CD8-positive, alpha-beta memory T cell (primary cell): ENCODE results near the gene UBE2S. TPM values are rescaled to one million over a fixed set of nuclear protein-coding genes. Genes with fewer than 3 reads are reported as not detected.
"Not testable (repeated sequence)": the region's sequence is repeated elsewhere in the genome, so short reads cannot be mapped to it uniquely, and the experiment has no call there.

ENCODE experiments used
- CTCF ChIA-PET: fragments of 350-600 bp; sonication (Branson Sonifier 250); formaldehyde crosslinking; loops from one replicate; lab custom pipeline; 2021; ENCODE audit warnings: antibody characterized with exemption; lab: Charles Lee
- POLR2A ChIA-PET: fragments of 350-600 bp; sonication (Branson Sonifier 250); formaldehyde crosslinking; loops from one replicate; lab custom pipeline; 2021; ENCODE audit warnings: antibody characterized with exemption; lab: Charles Lee
- DNase-seq, 5 donors: peaks; one replicate each; pipeline versions ENCODE4 v3.0.0 to v3.0.0-alpha.2; 2020 to 2022; ENCODE audit warnings: mixed read lengths in 1 of 5
- H3K27ac ChIP-seq: one replicate; pipeline ENCODE4 v1.7.0; 2013; ENCODE audit warnings: low read depth, mild to moderate bottlenecking, low read length, moderate library complexity
- H3K27me3 ChIP-seq: 2 replicates; pipeline ENCODE4 v1.7.0; 2013; ENCODE audit warnings: low read length, mild to moderate bottlenecking; ENCODE audit not compliant: insufficient read depth, poor library complexity, severe bottlenecking
- H3K36me3 ChIP-seq: 2 replicates; pipeline ENCODE4 v1.7.0; 2013; ENCODE audit warnings: mild to moderate bottlenecking, low read length, moderate library complexity; ENCODE audit not compliant: insufficient read depth
- H3K4me1 ChIP-seq: 2 replicates; pipeline ENCODE4 v1.7.0; 2013; ENCODE audit warnings: mild to moderate bottlenecking, low read length, moderate library complexity; ENCODE audit not compliant: insufficient read depth
- H3K4me3 ChIP-seq: 2 replicates; pipeline ENCODE4 v1.7.0; 2013; ENCODE audit warnings: mild to moderate bottlenecking, low read length
- H3K9me3 ChIP-seq: 2 replicates; pipeline ENCODE4 v1.7.0; 2013; ENCODE audit warnings: mild to moderate bottlenecking, low read length
- H3K27ac Mint-ChIP-seq, 8 donors: one replicate each; pipeline ENCODE4 v1.8.0; 2020 to 2021; ENCODE audit warnings: mixed read lengths in 8 of 8, mild to moderate bottlenecking in 6 of 8, inconsistent platforms in 3 of 8, moderate library complexity in 3 of 8
- H3K27me3 Mint-ChIP-seq, 2 donors: one replicate each; pipeline ENCODE4 v1.8.0; 2020 to 2021; ENCODE audit warnings: mixed read lengths in 2 of 2, mild to moderate bottlenecking in 1 of 2, moderate library complexity in 1 of 2
- H3K36me3 Mint-ChIP-seq, 3 donors: one replicate each; pipeline ENCODE4 v1.8.0; 2020 to 2021; ENCODE audit warnings: mixed read lengths in 3 of 3, inconsistent platforms in 1 of 3, mild to moderate bottlenecking in 1 of 3
- H3K4me1 Mint-ChIP-seq, 3 donors: one replicate each; pipeline ENCODE4 v1.8.0; 2020 to 2021; ENCODE audit warnings: mixed read lengths in 3 of 3, inconsistent platforms in 1 of 3, mild to moderate bottlenecking in 1 of 3
- H3K4me3 Mint-ChIP-seq, 7 donors: one replicate each; pipeline ENCODE4 v1.8.0; 2020 to 2021; ENCODE audit warnings: mixed read lengths in 7 of 7, mild to moderate bottlenecking in 6 of 7, moderate library complexity in 4 of 7, inconsistent platforms in 2 of 7
- H3K9me3 Mint-ChIP-seq, 5 donors: one replicate each; pipeline ENCODE4 v1.8.0; 2020 to 2022; ENCODE audit warnings: mixed read lengths in 5 of 5, mild to moderate bottlenecking in 3 of 5, moderate library complexity in 2 of 5, inconsistent platforms in 1 of 5
- polyA plus RNA-seq: library from polyadenylated mRNA; unstranded; fragments of 300-500 nt; fragmentation: Illumina TruSeq; gene quantifications from one replicate; pipeline ENCODE4 v1.2.3, GENCODE V29; 2021
- total RNA-seq, 2 experiments: library from RNA; stranded (reverse); gene quantifications; one replicate each; pipeline ENCODE4 v1.2.3, GENCODE V29; 2021

The UBE2S gene
- total RNA-seq (100 to 1,000 TPM; 263 to 291 TPM), polyA plus RNA-seq (42.5 TPM)

DNA sequence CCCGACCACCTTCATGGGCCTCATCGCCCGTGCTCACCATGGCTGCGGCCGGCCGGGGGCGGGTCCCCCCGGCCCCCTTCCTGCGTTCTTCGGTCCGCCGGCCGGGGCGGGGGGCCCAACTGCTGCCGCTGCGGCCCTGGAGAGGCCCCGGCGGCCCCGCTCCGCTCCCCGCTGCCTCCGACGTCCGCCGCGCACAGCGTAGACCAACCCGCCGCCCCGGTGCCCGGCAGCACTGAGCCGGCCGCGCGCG is at the start of gene UBE2S:
UBE2S (minus strand) TSS at position 239 of the 250 bp plus-strand sequence; CDS start at position 40, 199 bp downstream.
- H3K27me3 ChIP-seq, DNase-seq, H3K9me3 Mint-ChIP-seq, H3K27me3 Mint-ChIP-seq, CTCF ChIA-PET, H3K9me3 ChIP-seq: not testable (repeated sequence)
- Histone ChIP-seq H3K36me3 (peaks cover 21% of the 10 kb centered on the region), H3K4me1 (peaks cover 22% of the 10 kb centered on the region), H3K4me3 (peak within 1 kb of the TSS; percentile 79), H3K27ac (peak within 1 kb of the TSS; percentile 99)
- POLR2A ChIA-PET: interaction anchor here (0.6 to 2.8 kb wide), 18 partner anchors 8 to 345 kb away, joined by 3 to 20 read pairs (median 7); partner anchors contain the start of genes FIZ1, HSPBP1, ISOC2 and KMT5C
- Mint-ChIP-seq H3K4me1 (peaks cover 29 to 41% (median 38%) of the 10 kb centered on the region in 3 donors), H3K27ac (peak within 1 kb of the TSS; percentile 98 to 100 (median 99)), H3K36me3 (peaks cover 8 to 43% (median 22%) of the 10 kb centered on the region in 3 donors), H3K4me3 (peak within 1 kb of the TSS; percentile 89 to 96 (median 94))

DNA sequence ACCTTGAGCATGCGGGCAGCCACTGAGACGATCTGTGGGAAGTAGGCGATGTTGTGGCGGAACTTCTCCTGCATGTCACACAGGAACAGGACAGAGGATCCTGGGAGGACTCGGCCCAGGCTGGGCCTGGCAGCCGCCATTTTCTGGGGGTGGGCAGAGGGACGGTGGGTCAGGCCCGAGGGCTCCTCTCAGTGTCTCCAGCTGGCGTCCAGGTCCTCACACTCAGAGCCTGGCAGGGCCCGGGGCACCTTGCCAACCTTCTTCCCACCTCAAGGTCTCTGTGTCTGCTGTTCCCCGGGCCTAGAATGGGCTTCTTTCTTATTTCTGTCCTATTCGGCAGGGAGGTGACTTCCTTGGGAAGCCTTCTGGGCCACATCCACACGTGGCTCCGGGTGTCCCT is 48.8 kb upstream of the UBE2S start:
- Histone ChIP-seq H3K4me3 (no peak overlapping the region), H3K36me3 (no peaks in the 10 kb centered on the region), H3K9me3 (no peaks in the 10 kb centered on the region), H3K4me1 (peaks cover 10% of the 10 kb centered on the region), H3K27ac (no peak overlapping the region), H3K27me3 (peaks cover 4% of the 10 kb centered on the region)
- H3K4me3 Mint-ChIP-seq: no peak overlapping the region
- ChIA-PET CTCF (no interaction called here), POLR2A (no interaction called here)
- H3K27ac Mint-ChIP-seq: no peak overlapping the region
- no peak for DNase-seq
- peaks cover 19 to 35% (median 20%) of the 10 kb centered on the region in 3 donors for H3K4me1 Mint-ChIP-seq
- H3K9me3 Mint-ChIP-seq: no peaks in the 10 kb centered on the region
- peaks cover 1 to 7% (median 6%) of the 10 kb centered on the region in 3 donors for H3K36me3 Mint-ChIP-seq
- H3K27me3 Mint-ChIP-seq: peaks cover 15 to 24% of the 10 kb centered on the region in 2 donors

DNA sequence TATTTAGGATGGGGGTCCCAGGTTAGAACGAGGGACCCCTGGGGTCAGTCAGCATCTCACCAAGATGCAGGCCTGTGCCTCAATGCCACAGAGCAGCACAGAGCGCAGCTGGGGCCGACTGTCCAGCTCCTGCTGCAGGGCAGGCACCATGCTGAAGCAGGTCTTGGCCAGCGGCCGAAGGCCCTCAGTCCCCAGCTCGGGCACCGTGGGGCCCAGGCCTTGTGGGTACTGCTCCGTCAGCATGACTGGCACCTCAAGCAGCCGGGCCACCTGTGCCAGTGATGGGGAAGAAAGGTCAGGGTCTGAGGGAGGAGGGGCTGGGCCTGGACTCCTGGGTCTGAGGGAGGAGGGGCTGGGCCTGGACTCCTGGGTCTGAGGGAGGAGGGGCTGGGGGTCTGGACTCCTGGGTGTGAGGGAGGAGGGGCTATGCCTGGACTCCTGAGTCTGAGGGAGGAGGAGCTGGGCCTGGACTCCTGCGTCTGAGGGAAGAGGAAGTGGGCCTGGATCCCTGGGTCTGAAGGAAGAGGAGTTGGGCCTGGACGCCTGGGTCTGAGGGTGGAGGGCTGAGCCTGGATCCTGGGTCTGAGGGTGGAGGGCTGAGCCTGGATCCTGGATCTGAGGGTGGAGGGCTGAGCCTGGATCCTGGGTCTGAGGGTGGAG is 48.1 kb upstream of the UBE2S start:
- ChIA-PET CTCF (interaction anchor here (1.2 kb wide), 1 partner anchor 72 kb away, joined by 3 read pairs; the partner anchor contains the start of gene TMEM238), POLR2A (no interaction called here)
- H3K36me3 Mint-ChIP-seq: peaks cover 1 to 7% (median 6%) of the 10 kb centered on the region in 3 donors

DNA sequence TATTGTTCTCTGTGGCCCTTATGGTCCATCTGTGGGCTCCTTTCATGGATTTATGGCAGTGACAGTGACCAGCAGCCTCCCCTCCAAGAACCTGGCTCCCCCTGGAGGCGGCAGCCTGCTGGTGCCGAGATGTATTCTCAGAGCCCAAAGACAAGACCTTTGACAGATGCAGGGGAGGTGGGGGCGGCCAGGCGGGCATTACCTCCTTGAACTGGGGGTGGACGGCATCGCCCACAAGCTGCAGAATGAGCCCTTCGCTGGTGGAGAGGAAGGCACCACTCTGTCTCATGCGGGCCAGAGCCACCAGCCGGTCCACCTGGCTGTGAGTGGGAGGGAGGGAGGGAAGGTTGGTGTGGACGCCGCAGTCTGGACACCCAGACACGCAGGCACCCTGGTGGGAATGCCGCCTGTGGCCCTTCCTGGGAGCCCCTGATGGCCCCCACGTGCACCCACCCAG is 47.2 kb upstream of the UBE2S start:
- Mint-ChIP-seq H3K36me3 (peaks cover 1 to 7% (median 6%) of the 10 kb centered on the region in 3 donors), H3K27me3 (peaks cover 19 to 32% of the 10 kb centered on the region in 2 donors), H3K9me3 (no peaks in the 10 kb centered on the region), H3K4me3 (no peak overlapping the region), H3K4me1 (peaks cover 6 to 30% (median 9%) of the 10 kb centered on the region in 3 donors), H3K27ac (peak overlapping the region in 1 of 8 donors; percentile 35)
- Histone ChIP-seq H3K36me3 (no peaks in the 10 kb centered on the region), H3K4me3 (no peak overlapping the region), H3K27ac (no peak overlapping the region), H3K4me1 (peaks cover 10% of the 10 kb centered on the region), H3K9me3 (no peaks in the 10 kb centered on the region), H3K27me3 (peaks cover 11% of the 10 kb centered on the region)
- ChIA-PET POLR2A (no interaction called here), CTCF (interaction anchor here (1.2 to 1.4 kb wide), 2 partner anchors 71 to 153 kb away, joined by 3 to 4 read pairs; partner anchors contain the start of gene TMEM238)
- peak in 2 of 5 donors; percentile 24 to 62 for DNase-seq

More for the DNA sequence above, 48.1 kb upstream of the UBE2S start:
- no peaks in the 10 kb centered on the region for H3K36me3 ChIP-seq
- Mint-ChIP-seq H3K9me3 (no peaks in the 10 kb centered on the region), H3K27ac (no peak overlapping the region), H3K27me3 (peaks cover 16 to 28% of the 10 kb centered on the region in 2 donors), H3K4me3 (no peak overlapping the region), H3K4me1 (peaks cover 15 to 35% (median 17%) of the 10 kb centered on the region in 3 donors)
- no peak overlapping the region for H3K27ac ChIP-seq
- H3K9me3 ChIP-seq: no peaks in the 10 kb centered on the region
- peaks cover 10% of the 10 kb centered on the region for H3K4me1 ChIP-seq
- H3K4me3 ChIP-seq: no peak overlapping the region
- peaks cover 7% of the 10 kb centered on the region for H3K27me3 ChIP-seq
- DNase-seq: no peak

DNA sequence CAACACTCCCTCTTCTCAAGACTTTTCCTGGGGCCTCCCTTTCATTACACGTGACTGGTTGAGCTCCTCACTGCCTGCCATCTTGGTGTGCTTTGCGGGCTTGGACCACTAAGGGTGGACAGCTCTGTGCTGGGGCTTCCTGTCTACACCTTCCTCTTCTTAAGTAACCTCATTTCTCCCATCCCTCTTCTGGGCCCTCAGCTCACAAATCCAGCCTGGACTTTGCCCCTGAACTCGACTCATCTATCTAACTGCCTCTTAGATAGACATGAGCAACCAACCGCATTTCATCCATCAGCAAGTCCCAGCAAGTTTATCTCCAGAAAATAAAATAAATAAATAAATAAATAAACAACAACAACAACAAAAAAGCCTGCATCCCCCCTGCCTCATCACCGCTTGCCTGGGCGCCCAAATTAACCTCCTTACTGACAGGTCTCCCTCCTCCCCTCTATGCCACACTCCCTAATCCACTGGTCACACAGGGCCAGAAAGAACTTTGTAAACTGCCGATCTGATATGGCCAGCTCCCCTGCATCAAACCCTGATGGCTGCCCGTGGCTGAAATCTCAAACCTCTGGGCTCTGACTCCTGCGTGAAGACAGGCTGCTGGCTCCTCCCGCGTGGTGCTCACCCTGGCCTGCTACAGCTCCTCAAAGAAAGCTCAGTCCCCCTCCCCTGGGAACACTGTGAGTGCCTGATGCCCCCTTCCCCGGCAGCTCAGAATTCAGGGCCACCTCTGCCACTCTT is 46.1 kb upstream of the UBE2S start:
- Mint-ChIP-seq H3K27ac (peak overlapping the region in 4 of 8 donors; percentile 12 to 70 (median 48)), H3K4me3 (peak overlapping the region in 6 of 7 donors; percentile 17 to 76 (median 36)), H3K4me1 (peaks cover 5 to 30% (median 9%) of the 10 kb centered on the region in 3 donors), H3K9me3 (no peaks in the 10 kb centered on the region), H3K36me3 (peaks cover 1 to 7% (median 6%) of the 10 kb centered on the region in 3 donors), H3K27me3 (peaks cover 20 to 32% of the 10 kb centered on the region in 2 donors)
- Histone ChIP-seq H3K9me3 (no peaks in the 10 kb centered on the region), H3K4me3 (no peak overlapping the region), H3K4me1 (peaks cover 10% of the 10 kb centered on the region), H3K36me3 (no peaks in the 10 kb centered on the region), H3K27me3 (peaks cover 11% of the 10 kb centered on the region), H3K27ac (no peak overlapping the region)
- ChIA-PET CTCF (interaction anchor here (1.0 to 1.7 kb wide), 5 partner anchors 14 to 313 kb away, joined by 3 to 8 read pairs (median 5); no protein-coding TSS in a partner anchor), POLR2A (interaction anchor here (1.3 kb wide), 1 partner anchor 23 kb away, joined by 3 read pairs; the partner anchor contains the start of gene ZNF628)
- no peak for DNase-seq

DNA sequence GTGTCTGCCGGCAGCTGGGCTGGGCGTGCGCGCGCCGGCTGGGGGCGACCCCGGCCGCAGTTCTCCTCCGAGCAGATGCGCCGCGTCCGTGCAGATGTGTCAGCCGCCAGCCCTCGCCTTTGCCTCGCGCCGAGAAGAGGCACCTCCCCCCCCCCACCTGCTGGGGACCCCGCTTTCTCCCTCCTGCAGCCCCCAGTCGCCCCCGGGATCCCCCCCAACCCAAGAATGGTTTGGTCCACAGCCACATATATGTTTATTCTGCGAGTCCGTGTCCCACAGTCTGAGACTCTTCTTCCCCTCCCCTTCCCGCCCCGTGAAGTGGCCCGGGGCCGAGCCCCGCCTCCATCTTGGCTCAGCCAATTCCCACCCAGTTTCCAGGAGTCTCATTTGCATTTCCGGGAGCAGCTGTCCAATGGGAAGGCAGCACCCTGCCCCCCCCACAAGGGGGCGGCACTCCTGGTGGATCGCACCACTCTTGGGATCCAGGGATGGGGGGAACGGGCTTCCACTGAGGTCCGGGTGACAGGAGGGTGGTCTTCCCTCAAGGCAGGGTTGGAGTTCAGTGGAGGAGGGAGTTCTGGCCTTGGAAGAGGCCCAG is 45.3 kb upstream of the UBE2S start:
- Mint-ChIP-seq H3K4me3 (peak overlapping the region in 2 of 7 donors; percentile 32 to 57), H3K27me3 (peaks cover 20 to 32% of the 10 kb centered on the region in 2 donors), H3K4me1 (peaks cover 5 to 30% (median 9%) of the 10 kb centered on the region in 3 donors), H3K27ac (peak overlapping the region in 1 of 8 donors; percentile 78), H3K36me3 (peaks cover 1 to 7% (median 6%) of the 10 kb centered on the region in 3 donors), H3K9me3 (no peaks in the 10 kb centered on the region)
- ChIA-PET POLR2A (interaction anchor here (1.3 kb wide), 1 partner anchor 23 kb away, joined by 3 read pairs; the partner anchor contains the start of gene ZNF628), CTCF (interaction anchor here (1.1 to 1.7 kb wide), 4 partner anchors 15 to 312 kb away, joined by 3 to 8 read pairs (median 6); no protein-coding TSS in a partner anchor)
- H3K27me3 ChIP-seq: peaks cover 11% of the 10 kb centered on the region
- H3K4me3 ChIP-seq: no peak overlapping the region
- H3K27ac ChIP-seq: no peak overlapping the region
- DNase-seq: peak in 2 of 5 donors; percentile 21 to 40
- peaks cover 10% of the 10 kb centered on the region for H3K4me1 ChIP-seq
- H3K36me3 ChIP-seq: no peaks in the 10 kb centered on the region
- H3K9me3 ChIP-seq: no peaks in the 10 kb centered on the region

DNA sequence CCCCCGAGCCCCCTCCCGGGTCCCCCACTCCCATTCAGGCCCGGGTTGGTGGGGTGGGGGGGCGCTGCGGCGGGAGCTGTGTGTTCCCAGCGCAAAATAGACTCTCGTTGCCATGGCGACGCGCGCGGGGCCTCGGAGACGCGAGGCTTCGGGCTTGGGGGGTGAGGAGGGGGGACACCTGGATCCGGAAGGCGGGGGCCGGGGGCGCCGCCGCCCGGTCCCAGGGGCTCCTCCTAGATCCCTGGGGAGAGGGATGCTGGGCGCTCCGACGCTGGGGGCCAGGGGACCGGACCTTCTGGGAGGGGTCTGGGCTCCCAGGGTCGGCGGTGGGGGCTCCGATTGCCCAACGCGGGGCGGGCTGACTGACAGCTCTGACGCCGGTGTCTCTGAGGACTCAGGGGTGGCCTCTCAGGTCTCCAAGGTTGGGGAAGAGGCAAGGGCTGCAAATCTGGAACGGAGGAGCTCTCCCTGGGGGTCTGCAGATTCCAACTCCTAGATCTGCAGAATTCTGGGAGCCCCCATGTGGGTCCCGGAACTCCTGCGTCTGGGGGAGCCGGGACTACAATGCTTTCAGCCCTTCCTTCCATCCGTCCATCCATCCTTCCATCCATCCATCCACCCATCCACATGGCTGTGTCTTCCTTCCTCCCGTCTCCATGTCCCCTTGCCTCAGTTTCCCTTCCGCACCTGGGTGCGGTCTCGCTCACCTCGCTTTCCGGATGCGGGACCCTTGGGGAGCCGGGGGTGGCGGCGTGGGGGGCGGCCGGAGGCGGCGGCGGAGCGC is 44.6 kb upstream of the UBE2S start:
- H3K4me1 Mint-ChIP-seq: peaks cover 5 to 30% (median 9%) of the 10 kb centered on the region in 3 donors
- H3K4me1 ChIP-seq: peaks cover 10% of the 10 kb centered on the region
- peaks cover 14% of the 10 kb centered on the region for H3K27me3 ChIP-seq
- CTCF ChIA-PET: interaction anchor here (1.1 kb wide), 1 partner anchor 52 kb away, joined by 3 read pairs; no protein-coding TSS in a partner anchor
- H3K27ac Mint-ChIP-seq: no peak overlapping the region
- H3K9me3 ChIP-seq: no peaks in the 10 kb centered on the region
- no peaks in the 10 kb centered on the region for H3K9me3 Mint-ChIP-seq
- peaks cover 1 to 7% (median 6%) of the 10 kb centered on the region in 3 donors for H3K36me3 Mint-ChIP-seq
- H3K27ac ChIP-seq: no peak overlapping the region
- peaks cover 20 to 32% of the 10 kb centered on the region in 2 donors for H3K27me3 Mint-ChIP-seq
- DNase-seq: peak in 3 of 5 donors; percentile 27 to 76 (median 41)
- H3K36me3 ChIP-seq: no peaks in the 10 kb centered on the region
- peak overlapping the region in 3 of 7 donors; percentile 53 to 68 (median 61) for H3K4me3 Mint-ChIP-seq
- POLR2A ChIA-PET: interaction anchor here (1.3 kb wide), 1 partner anchor 24 kb away, joined by 3 read pairs; the partner anchor contains the start of gene ZNF628
- no peak overlapping the region for H3K4me3 ChIP-seq
